ENCODE data around the gene SLC6A3.

GRCh38 chr5:1370006-1370405, 75.2 kb downstream of the SLC6A3 start:
- TF ChIP-seq YY1 (IDR thresholded peaks at IDR 0.05; ENCODE audit: insufficient read depth, insufficient read length) (no peak), SUZ12 (IDR thresholded peaks at IDR 0.05; ENCODE audit: extremely low read depth, insufficient read depth, insufficient read length) (no peak), ZNF274 (IDR thresholded peaks at IDR 0.05; ENCODE audit: low read depth, low read length) (no peak)
